HG03066 (cell line): ENCODE data around the gene LBHD2.
"Not testable (repeated sequence)": the region's sequence is repeated elsewhere in the genome, so short reads cannot be mapped to it uniquely, and the experiment has no call there.

Source experiments
- ATAC-seq: cut with Tn5 transposase; IDR thresholded peaks from one replicate; pipeline ENCODE4 v1.9.1; 2021; ENCODE audit warnings: low read depth; ENCODE audit not compliant: unreplicated experiment

The LBHD2 gene

DNA sequence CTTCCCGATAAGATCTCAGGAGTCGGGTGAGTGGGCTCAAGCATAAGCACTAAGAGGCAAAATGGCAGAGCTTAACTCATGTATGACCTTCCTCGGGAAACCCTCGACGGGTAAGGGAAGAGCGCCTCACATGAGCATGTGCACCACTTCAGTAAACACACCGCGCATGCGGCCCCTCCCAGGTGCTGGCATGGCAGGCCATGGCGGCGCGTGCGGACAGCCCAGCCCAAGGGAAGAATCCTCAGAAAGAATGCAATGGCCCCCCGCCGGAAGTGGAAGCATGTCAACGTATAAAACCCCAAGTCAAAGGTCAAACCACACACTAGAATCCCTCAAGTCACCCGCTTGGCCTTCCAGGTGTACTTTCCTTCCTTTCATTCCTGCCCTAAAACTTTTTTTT, 32.6 kb downstream of the LBHD2 start:
- ATAC-seq: no peak

DNA sequence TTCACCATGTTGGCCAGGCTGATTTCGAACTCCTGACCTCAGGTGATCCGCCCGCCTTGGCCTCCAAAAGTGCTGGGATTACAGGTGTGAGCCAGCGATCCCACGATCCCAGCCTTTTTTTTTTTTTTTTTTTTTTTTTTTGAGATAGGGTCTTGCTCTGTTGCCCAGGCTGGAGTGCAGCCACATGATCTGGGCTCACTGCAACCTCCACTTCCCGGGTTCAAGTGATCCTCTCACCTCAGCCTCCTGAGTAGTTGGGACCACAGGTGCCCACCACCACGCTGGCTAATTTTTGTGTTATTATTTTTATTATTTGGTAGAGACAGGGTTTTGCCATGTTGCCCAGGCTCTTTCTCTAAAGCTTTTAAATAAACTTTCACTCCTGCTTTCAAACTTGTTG, 33.5 kb downstream of the LBHD2 start:
- not testable (repeated sequence) for ATAC-seq

- no peak for ATAC-seq
Observed at GRCh38 chr14:103118018-103118662, 34.1 kb downstream of the LBHD2 start.

GRCh38 chr14:103118663-103119404, 34.8 kb downstream of the LBHD2 start:
- ATAC-seq: no peak

DNA sequence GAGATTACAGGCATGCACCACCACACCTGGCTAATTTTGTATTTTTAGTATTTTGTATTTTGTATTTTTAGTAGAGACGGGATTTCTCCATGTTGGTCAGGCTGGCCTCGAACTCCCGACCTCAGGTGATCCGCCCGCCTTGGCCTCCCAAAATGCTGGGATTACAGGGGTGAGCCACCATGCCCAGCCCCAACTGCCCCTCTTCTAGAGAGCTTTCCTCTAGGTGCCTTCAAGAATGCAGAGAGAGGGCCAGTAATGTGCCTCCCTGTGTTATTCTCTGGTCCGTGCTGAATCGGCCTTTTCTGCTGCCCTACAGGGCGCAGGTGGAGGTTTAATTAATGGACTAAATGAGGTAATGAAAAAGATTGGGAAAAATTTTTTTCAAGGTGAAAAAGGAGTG, 35.5 kb downstream of the LBHD2 start:
- ATAC-seq: not testable (repeated sequence)

GRCh38 chr14:103121121-103121845, 37.3 kb downstream of the LBHD2 start:
- no peak for ATAC-seq

GRCh38 chr14:103121846-103122584, 38.0 kb downstream of the LBHD2 start:
- no peak for ATAC-seq

DNA sequence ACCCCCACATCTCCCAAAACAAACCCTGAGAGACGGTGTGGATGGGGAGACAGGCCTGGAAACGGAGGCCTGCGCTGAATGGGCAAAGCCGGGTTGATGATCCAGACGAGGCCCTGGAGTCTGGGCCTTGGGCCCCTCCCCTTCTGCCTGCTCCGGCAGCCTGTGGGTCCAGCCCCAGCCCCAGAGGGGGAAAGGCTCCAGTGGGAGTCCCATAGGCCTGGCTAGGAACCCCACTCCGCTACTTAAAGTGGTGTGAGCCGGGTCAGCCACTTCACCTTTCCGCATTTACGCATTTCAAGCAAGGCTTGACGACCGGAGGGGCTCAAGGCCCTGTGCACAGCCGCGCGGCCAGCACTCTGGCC, 38.6 kb downstream of the LBHD2 start:
- ATAC-seq: no peak

DNA sequence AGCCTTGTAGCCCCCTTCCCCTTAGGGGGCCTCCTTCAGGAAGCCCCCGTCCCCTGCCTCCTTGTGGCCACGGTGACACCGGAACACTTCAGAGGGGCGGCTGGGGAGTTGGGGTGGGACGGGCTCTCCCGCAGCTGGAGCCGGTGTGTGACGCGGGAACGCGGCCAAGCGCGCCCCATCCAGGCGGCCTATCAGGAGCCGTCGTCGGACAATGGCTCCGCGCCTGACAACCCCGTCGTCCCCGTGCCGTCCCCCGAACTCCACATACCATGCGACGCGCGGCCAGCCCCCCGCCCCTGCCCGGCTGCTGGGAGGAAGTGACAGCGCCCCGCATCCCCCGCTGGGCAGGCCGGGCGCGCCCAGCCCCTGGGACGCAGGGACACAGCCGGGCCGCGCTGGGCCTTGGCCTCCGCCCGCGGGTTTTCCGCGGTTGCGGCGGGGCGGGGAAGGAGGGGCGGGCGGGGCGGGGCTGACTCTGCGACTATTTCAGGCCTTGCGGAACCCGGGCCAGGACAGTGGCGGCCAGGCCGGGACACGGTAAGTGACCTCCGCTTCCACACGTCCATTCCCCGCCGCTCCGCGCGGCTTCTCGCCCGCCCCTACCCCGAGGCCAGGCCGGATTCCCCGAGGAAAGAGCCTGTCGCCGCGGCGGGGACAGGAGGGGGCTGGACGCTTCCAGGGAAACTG, 39.1 kb downstream of the LBHD2 start, which contains the start of gene TNFAIP2:
Gene TNFAIP2 (plus strand): TSS at position 515 of the 687 bp plus-strand sequence. CDS start 2,997 bp downstream, outside the sequence.
- no peak for ATAC-seq

DNA sequence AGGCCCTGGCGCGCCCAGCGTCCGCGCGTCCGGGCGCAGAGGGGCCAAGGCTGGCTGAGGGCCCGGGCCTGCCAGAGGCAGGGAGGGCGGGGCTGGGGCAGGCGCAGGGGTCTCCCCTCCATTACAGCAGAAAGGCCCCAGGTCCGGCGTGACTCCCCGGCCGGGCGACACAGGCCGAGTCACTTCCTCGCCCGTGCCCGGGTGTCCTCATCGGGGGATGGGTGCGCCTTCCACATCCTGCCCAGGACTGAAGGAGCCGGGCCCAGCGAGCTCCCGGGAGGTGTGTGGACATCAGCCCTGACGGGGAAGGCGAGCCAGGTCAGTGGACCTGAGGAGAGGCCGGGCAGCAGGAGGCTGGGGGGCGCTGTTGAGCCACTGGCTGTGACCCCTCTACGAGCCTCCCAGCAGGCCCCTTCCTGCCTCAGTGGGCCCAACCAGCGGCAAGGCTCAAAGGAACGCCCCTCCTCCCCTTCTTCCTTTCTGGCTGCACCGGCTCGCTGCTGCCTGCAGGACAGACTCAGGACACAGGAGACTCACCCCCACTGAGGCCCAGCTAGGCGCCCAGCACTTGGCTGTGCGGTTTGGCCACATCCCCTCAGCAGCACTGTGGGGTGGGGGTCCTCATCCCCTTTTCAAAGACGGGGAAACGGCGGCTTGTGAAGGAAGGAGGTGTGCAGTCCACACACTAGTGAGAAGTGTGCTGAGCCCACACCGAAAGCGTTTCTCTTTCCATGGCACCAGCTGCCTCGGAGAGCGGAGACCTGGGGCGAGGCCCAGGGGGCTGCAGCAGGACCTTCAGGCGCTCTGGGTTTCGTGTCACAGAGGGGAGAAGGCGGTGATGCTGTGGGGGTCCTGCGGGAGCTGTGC, 39.9 kb downstream of the LBHD2 start:
- no peak for ATAC-seq

GRCh38 chr14:103124501-103125001, 40.5 kb downstream of the LBHD2 start:
- no peak for ATAC-seq

DNA sequence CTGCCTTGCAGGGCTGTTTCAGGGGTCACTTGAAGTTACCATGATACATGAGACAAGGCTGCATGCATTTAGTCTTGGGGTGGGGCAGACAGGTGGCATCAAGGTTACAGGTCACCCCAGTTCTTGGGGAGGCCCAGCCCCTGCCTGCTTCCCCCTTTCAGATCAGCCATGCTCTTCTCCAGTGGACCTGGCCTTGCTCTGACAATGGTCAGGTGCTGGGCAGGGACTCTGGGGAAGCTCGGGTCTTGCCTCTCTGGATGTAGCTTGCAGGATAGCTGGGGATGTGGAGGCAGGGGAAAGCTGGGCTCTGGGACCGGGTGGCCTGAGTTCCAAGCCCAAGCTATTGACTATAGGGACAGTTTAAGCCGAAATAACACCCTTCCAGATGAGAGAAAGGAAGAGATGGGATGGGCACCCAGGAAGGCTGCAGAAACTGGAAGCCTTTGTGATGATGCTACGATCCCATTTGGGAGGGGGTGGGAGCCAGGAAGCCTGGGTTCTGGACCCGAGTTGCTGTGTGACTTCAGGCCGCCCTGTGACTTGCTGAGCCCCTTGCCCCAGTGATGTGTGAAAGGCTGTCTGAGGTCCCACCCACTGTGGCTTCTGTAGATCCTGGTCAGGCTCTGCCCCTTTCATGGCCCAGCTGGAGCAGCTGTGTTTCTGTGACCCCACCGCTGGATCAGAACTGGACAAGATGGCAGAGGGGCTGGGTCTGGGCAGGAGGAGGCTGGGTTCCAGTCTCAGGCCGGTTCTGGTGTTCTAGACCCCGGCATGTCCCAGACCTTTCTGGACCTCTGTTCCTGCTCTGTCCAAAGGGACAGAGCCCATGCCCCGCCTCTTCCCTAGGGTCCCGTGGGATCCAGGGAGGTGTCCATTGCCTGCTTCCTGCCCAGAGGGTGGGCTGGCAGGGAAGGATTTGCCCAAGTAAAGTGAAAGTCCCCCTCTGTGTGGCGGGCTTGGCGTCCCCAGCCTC, 41.4 kb downstream of the LBHD2 start:
- no peak for ATAC-seq

- ATAC-seq: no peak
Observed at GRCh38 chr14:103126088-103126872, 42.3 kb downstream of the LBHD2 start.

DNA sequence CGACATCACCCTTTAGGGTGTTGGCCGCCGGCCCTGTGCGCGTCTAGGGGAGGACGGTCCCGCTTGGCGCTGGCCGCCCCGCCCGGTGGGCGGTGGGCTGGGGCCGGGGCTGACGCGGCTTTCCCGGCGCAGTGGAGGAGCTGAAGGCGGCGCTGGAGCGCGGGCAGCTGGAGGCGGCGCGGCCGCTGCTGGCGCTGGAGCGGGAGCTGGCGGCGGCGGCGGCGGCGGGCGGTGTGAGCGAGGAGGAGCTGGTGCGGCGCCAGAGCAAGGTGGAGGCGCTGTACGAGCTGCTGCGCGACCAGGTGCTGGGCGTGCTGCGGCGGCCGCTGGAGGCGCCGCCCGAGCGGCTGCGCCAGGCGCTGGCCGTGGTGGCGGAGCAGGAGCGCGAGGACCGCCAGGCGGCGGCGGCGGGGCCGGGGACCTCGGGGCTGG, 42.9 kb downstream of the LBHD2 start:
- ATAC-seq: no peak

- ATAC-seq: no peak
Observed at GRCh38 chr14:103127356-103127755, 43.3 kb downstream of the LBHD2 start.

GRCh38 chr14:103127861-103128598, 44.0 kb downstream of the LBHD2 start:
- no peak for ATAC-seq
